ENCODE data around the gene NLRP6. TPM values are rescaled to one million over a fixed set of nuclear protein-coding genes. Genes with fewer than 3 reads are reported as not detected.

The NLRP6 gene
- total RNA-seq, 2 donors from 2014 or later, result 0.19 to 0.20 TPM

DNA sequence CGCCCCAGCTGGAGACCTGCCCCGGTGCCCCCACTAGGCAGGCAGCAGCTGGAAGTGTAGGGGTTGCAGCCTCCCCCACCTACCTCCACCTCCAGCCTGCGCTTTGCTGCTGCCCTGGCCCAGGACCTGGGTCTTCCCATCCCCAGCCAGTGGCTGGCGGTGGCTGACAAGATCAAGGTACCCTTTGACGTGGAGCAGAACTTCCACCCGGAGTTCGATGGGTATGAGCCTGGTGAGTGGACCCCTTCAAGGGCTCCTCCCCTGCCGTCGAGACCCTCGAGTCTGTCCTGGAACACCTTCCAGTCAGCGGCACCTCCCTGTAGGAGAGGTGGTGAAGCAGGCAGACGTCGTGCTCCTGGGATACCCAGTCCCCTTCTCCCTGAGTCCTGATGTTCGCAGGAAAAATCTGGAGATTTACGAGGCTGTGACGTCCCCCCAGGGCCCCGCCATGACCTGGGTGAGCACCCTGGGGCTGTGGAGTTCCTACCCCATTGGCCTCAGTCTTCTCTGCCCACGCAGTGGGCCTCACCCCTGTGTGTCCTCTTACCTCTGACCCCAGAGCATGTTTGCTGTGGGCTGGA, 15.2 kb downstream of the NLRP6 start:
- H3K9me3 ChIP-seq, result no peaks in the 10 kb centered on the region

DNA sequence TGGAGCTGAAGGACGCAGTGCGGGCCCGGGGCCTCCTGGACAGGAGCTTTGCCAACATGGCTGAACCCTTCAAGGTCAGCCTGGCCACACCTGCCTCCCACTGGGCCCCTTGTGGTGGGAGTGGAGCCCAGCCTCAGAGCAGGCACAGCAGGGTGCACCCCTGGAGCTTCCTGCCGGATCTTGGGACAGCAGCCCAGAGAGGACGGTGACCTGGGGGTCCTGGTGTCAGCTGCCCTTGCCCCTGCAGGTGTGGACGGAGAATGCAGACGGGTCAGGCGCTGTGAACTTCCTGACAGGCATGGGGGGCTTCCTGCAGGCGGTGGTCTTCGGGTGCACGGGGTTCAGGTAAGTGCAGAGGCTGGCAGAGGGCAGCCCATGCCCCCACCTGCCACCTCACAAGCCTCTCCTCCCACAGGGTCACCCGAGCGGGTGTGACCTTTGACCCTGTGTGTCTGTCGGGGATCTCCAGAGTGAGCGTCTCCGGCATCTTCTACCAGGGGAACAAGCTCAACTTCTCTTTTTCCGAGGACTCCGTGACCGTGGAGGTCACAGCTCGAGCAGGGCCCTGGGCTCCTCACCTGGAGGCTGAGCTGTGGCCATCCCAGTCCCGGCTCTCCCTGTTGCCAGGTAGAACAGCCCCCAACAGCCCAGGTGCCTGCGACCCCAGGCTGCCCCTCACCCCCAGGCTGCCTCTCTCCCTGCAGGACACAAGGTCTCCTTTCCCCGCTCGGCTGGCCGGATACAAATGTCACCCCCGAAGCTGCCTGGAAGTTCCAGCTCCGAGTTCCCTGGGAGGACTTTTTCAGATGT, 15.8 kb downstream of the NLRP6 start:
- H3K4me3 ChIP-seq, result no peak overlapping the region
- H3K27me3 ChIP-seq, result peaks cover 0 to 4% of the 10 kb centered on the region in 2 donors
- H3K36me3 ChIP-seq, result no peaks in the 10 kb centered on the region
- H3K4me1 ChIP-seq, result peaks cover 0 to 11% of the 10 kb centered on the region in 2 donors
- H3K27ac ChIP-seq, result no peak overlapping the region
- DNase-seq (ENCODE audit: low spot score), result no peak
- H3K9me3 ChIP-seq, result no peaks in the 10 kb centered on the region
- TF ChIP-seq, protein P1, sequence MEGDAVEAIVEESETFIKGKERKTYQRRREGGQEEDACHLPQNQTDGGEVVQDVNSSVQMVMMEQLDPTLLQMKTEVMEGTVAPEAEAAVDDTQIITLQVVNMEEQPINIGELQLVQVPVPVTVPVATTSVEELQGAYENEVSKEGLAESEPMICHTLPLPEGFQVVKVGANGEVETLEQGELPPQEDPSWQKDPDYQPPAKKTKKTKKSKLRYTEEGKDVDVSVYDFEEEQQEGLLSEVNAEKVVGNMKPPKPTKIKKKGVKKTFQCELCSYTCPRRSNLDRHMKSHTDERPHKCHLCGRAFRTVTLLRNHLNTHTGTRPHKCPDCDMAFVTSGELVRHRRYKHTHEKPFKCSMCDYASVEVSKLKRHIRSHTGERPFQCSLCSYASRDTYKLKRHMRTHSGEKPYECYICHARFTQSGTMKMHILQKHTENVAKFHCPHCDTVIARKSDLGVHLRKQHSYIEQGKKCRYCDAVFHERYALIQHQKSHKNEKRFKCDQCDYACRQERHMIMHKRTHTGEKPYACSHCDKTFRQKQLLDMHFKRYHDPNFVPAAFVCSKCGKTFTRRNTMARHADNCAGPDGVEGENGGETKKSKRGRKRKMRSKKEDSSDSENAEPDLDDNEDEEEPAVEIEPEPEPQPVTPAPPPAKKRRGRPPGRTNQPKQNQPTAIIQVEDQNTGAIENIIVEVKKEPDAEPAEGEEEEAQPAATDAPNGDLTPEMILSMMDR (IDR thresholded peaks at IDR 0.05), result no peak

More for the DNA sequence above, 15.2 kb downstream of the NLRP6 start:
- Histone ChIP-seq H3K4me3 (no peak overlapping the region), H3K4me1 (peaks cover 0 to 16% of the 10 kb centered on the region in 2 donors), H3K27me3 (no peaks in the 10 kb centered on the region), H3K27ac (no peak overlapping the region), H3K36me3 (no peaks in the 10 kb centered on the region)
- TF ChIP-seq, protein P1 (IDR thresholded peaks at IDR 0.05), result no peak
- DNase-seq (ENCODE audit: low spot score), result no peak

DNA sequence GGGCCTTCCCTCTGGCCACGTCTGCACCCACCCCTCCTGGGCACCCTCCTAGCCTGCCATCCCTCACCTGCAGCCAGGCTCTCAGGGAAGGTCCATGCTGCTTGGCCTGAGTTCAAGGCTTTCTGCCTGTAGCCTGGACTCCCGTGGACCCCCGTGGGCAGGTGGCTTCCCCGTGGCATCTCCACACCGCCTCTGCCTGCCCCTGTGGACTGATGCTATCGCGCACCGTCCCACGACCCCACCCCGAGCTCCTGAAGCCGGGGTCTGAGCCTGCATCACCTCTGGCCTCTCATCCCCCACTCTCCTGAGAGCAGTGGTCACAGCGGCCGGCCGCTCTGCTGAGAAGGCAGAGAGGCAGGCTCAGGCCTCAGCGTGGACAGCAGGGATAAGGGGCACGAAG, 16.6 kb downstream of the NLRP6 start:
- no peaks in the 10 kb centered on the region for H3K9me3 ChIP-seq
- H3K4me1 ChIP-seq, result peaks cover 0 to 5% of the 10 kb centered on the region in 2 donors
- TF ChIP-seq, protein P1 (IDR thresholded peaks at IDR 0.05), result no peak
- H3K27ac ChIP-seq, result no peak overlapping the region
- no peak overlapping the region for H3K4me3 ChIP-seq
- no peak for DNase-seq (ENCODE audit: low spot score)
- H3K27me3 ChIP-seq, result peaks cover 0 to 6% of the 10 kb centered on the region in 2 donors
- H3K36me3 ChIP-seq, result no peaks in the 10 kb centered on the region

DNA sequence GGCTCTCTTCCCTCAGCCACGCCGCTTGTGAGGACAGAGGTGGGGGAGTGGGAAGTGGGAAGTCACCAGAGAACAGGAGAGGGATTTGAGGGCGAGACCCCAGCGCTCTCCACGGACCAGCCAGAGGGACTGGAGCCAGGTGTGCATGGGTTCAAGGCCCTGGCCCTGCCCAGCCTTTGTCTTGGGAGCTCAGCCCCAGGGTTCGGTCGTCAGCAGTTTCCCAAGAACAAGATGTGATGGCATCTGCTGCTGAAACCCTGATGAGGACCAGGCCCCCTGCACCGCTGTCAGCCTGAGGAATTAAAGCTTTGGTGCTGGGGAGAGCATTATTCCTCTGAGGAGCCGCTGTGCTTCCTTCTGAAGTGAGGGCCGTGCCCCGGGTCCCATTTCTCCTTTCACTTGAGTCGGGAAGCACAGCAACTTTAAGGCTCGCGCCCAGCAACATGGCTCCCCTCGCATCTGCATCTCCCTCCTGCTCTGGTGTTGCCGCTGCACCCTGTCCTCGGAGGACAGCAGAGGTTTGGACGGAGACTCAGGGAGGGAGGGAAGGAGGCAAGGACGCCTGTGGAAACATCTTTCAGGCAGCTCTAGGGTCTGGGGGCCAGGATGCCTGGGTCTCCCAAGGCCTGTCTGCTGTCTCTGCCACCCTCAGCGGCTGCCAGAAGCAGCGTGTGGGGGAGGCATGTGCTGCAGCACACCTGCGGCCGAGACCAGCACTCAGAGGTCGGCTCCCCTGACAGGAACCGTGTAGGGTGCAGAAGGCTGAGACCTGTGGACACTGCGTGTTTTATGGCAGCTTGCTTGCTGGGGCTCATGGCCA, 17.4 kb downstream of the NLRP6 start:
- TF ChIP-seq, protein P1 (IDR thresholded peaks at IDR 0.05), result no peak
- Histone ChIP-seq H3K27ac (no peak overlapping the region), H3K9me3 (no peaks in the 10 kb centered on the region), H3K4me3 (no peak overlapping the region), H3K27me3 (peaks cover 0 to 9% of the 10 kb centered on the region in 2 donors), H3K36me3 (no peaks in the 10 kb centered on the region), H3K4me1 (peaks cover 0 to 7% of the 10 kb centered on the region in 2 donors)
- no peak for DNase-seq (ENCODE audit: low spot score)

DNA sequence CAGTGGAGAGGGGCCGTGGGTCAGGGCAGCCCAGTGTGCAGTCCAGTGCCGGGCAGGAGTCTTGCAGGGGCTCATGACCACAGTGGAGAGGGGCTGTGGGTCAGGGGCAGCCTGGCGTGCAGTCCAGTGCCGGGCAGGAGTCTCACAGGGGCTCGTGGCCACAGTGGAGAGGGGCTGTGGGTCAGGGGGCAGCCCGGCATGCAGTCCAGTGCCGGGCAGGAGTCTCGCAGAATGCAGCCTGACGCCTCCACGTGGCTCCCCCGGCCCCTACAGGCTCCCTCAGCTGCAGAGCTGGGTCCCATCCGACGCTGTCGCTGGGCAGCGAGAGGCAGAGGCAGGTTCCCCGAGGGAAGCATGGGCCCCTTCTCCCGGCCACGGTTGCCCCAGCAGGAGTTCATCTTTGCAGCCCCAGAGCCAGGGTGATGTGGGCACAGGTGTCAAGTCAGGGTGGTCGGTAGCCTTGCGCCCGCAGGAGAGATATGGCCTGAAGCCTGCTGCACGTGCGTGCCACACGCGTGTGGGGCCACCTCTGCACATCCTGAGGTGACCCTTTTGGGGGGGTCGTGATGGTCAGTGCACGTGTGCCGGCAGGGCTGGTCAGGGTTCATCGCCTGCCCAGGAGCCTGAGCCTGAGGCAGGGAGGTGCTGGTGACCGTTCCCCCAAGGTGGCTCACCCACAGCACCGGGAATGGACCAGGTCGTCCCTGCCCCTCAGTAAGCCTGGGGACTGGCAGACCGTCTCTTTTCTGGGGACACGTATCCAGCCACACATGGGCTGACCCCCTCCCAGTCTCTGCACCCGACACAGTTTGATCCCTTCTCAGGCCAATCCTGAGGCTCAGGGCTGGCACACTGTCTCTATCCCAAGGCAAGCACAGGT, 18.2 kb downstream of the NLRP6 start:
- H3K36me3 ChIP-seq, result no peaks in the 10 kb centered on the region
- peaks cover 0 to 7% of the 10 kb centered on the region in 2 donors for H3K4me1 ChIP-seq
- TF ChIP-seq, protein P1 (IDR thresholded peaks at IDR 0.05), result no peak
- H3K27ac ChIP-seq, result no peak overlapping the region
- no peak for DNase-seq (ENCODE audit: low spot score)
- H3K27me3 ChIP-seq, result peaks cover 0 to 9% of the 10 kb centered on the region in 2 donors
- H3K9me3 ChIP-seq, result no peaks in the 10 kb centered on the region
- no peak overlapping the region for H3K4me3 ChIP-seq
